OCI-LY1 (cell line): Measurements from ENCODE around the gene IL1RAPL1.

Experiments
- H2AFZ ChIP-seq: fragments of 200-600 bp; sonication (generic), shearing (Covaris generic); 2 replicates; pipeline ENCODE4 v1.6.0; 2014; ENCODE audit warnings: antibody characterized with exemption, mild to moderate bottlenecking, low read length
- H3F3A ChIP-seq: fragments of 200-600 bp; sonication (generic), shearing (Covaris generic); 2 replicates; pipeline ENCODE4 v1.6.0; 2014; ENCODE audit warnings: mild to moderate bottlenecking, antibody characterized with exemption, low read length, moderate library complexity; ENCODE audit not compliant: insufficient read depth
- H3K27ac ChIP-seq: fragments of 200-600 bp; sonication (generic); 2 replicates; pipeline ENCODE4 v1.5.1; 2014; ENCODE audit warnings: low read length, mixed run types, mild to moderate bottlenecking, low read depth; ENCODE audit not compliant: poor library complexity, severe bottlenecking
- H3K27me3 ChIP-seq: fragments of 200-600 bp; sonication (generic); 2 replicates; pipeline ENCODE4 v1.6.0; 2014; ENCODE audit warnings: antibody characterized with exemption, mild to moderate bottlenecking, low read length, moderate library complexity; ENCODE audit not compliant: insufficient read depth
- H3K36me3 ChIP-seq: fragments of 200-600 bp; sonication (generic); 2 replicates; pipeline ENCODE4 v1.6.1; 2014; ENCODE audit warnings: mild to moderate bottlenecking, antibody characterized with exemption, low read length, moderate library complexity, mixed read lengths; ENCODE audit not compliant: insufficient read depth
- H3K4me1 ChIP-seq: fragments of 200-600 bp; sonication (generic); 2 replicates; pipeline ENCODE4 v1.5.1; 2014; ENCODE audit warnings: mild to moderate bottlenecking, low read length, moderate library complexity; ENCODE audit not compliant: insufficient read depth, severe bottlenecking
- H3K4me2 ChIP-seq: fragments of 200-600 bp; sonication (generic), shearing (Covaris generic); 2 replicates; pipeline ENCODE4 v1.6.1; 2014; ENCODE audit warnings: low read length
- H3K4me3 ChIP-seq: fragments of 200-600 bp; sonication (generic); 2 replicates; pipeline ENCODE4 v1.5.1; 2014; ENCODE audit warnings: low read length, low read depth, mild to moderate bottlenecking, mixed read lengths; ENCODE audit not compliant: poor library complexity, severe bottlenecking
- H3K79me2 ChIP-seq: fragments of 200-600 bp; shearing (Covaris generic); 2 replicates; pipeline ENCODE4 v1.6.1; 2016; ENCODE audit warnings: mixed run types, low read length, mixed read lengths; ENCODE audit not compliant: insufficient read depth
- H3K9ac ChIP-seq: fragments of 200-600 bp; sonication (generic), shearing (Covaris generic); 2 replicates; pipeline ENCODE4 v1.6.1; 2014; ENCODE audit warnings: mild to moderate bottlenecking, low read length, mixed read lengths
- H3K9me2 ChIP-seq: fragments of 200-600 bp; sonication (generic), shearing (Covaris generic); 2 replicates; pipeline ENCODE4 v1.6.1; 2014; ENCODE audit warnings: low read depth, mild to moderate bottlenecking, low read length, mixed read lengths
- H3K9me3 ChIP-seq: fragments of 200-600 bp; shearing (Covaris generic); 2 replicates; pipeline ENCODE4 v1.6.1; 2014; ENCODE audit warnings: low read length, mixed read lengths
- H4K20me1 ChIP-seq: fragments of 200-600 bp; sonication (generic), shearing (Covaris generic); 2 replicates; pipeline ENCODE4 v1.6.0; 2016; ENCODE audit warnings: mild to moderate bottlenecking, low read length; ENCODE audit not compliant: insufficient read depth
- CTCF ChIP-seq: fragments of 200-600 bp; sonication (generic), shearing (Covaris generic); IDR thresholded peaks from 2 replicates; pipeline ENCODE4 v1.5.1; 2017; ENCODE audit warnings: mild to moderate bottlenecking, antibody characterized with exemption, low read length, moderate library complexity, mixed read lengths
- EZH2 ChIP-seq: fragments of 200-600 bp; sonication (generic), shearing (Covaris generic); IDR thresholded peaks from 2 replicates; pipeline ENCODE4 v1.8.0; 2017; ENCODE audit warnings: borderline replicate concordance, mixed run types, mild to moderate bottlenecking, antibody characterized with exemption, low read length, moderate library complexity, mixed read lengths

Gene IL1RAPL1

GRCh38 chrX:29431895-29432294, 844.6 kb downstream of the IL1RAPL1 start:
- no peak overlapping the region for H3K27ac ChIP-seq

GRCh38 chrX:29432534-29432933, 845.3 kb downstream of the IL1RAPL1 start:
- Histone ChIP-seq H3K4me2 (no peak overlapping the region), H3K4me1 (no peaks in the 10 kb centered on the region), H4K20me1 (no peaks in the 10 kb centered on the region), H3K4me3 (no peak overlapping the region), H3K27ac (no peak overlapping the region), H3K9ac (no peak overlapping the region), H3K36me3 (no peaks in the 10 kb centered on the region), H3K27me3 (no peaks in the 10 kb centered on the region), H3K9me2 (no peaks in the 10 kb centered on the region), H2AFZ (no peak overlapping the region), H3F3A (no peaks in the 10 kb centered on the region), H3K79me2 (no peaks in the 10 kb centered on the region), H3K9me3 (no peaks in the 10 kb centered on the region)
- TF ChIP-seq EZH2 (no peak), CTCF (no peak)

More at GRCh38 chrX:29431895-29432294, 844.6 kb downstream of the IL1RAPL1 start:
- no peaks in the 10 kb centered on the region for H3K27me3 ChIP-seq
- no peak overlapping the region for H3K4me3 ChIP-seq
- H3K9me3 ChIP-seq, result no peaks in the 10 kb centered on the region
- TF ChIP-seq EZH2 (no peak), CTCF (no peak)
- H3K9ac ChIP-seq, result no peak overlapping the region
- H3K9me2 ChIP-seq, result no peaks in the 10 kb centered on the region
- no peak overlapping the region for H2AFZ ChIP-seq
- no peak overlapping the region for H3K4me2 ChIP-seq
- H3F3A ChIP-seq, result no peaks in the 10 kb centered on the region
- no peaks in the 10 kb centered on the region for H4K20me1 ChIP-seq
- no peaks in the 10 kb centered on the region for H3K79me2 ChIP-seq
- no peaks in the 10 kb centered on the region for H3K36me3 ChIP-seq
- no peaks in the 10 kb centered on the region for H3K4me1 ChIP-seq

GRCh38 chrX:29434939-29435338, 847.7 kb downstream of the IL1RAPL1 start:
- no peaks in the 10 kb centered on the region for H3F3A ChIP-seq
- no peaks in the 10 kb centered on the region for H4K20me1 ChIP-seq
- no peak overlapping the region for H3K9ac ChIP-seq
- no peak overlapping the region for H3K4me3 ChIP-seq
- no peak overlapping the region for H2AFZ ChIP-seq
- no peak for TF ChIP-seq EZH2
- H3K36me3 ChIP-seq, result no peaks in the 10 kb centered on the region
- H3K4me2 ChIP-seq, result no peak overlapping the region
- H3K79me2 ChIP-seq, result no peaks in the 10 kb centered on the region
- no peaks in the 10 kb centered on the region for H3K4me1 ChIP-seq
- no peaks in the 10 kb centered on the region for H3K9me2 ChIP-seq
- H3K27me3 ChIP-seq, result no peaks in the 10 kb centered on the region
- no peak overlapping the region for H3K27ac ChIP-seq
- H3K9me3 ChIP-seq, result no peaks in the 10 kb centered on the region

GRCh38 chrX:29435396-29435795, 848.1 kb downstream of the IL1RAPL1 start:
- H3K4me3 ChIP-seq, result no peak overlapping the region
- H3K36me3 ChIP-seq, result no peaks in the 10 kb centered on the region
- H4K20me1 ChIP-seq, result no peaks in the 10 kb centered on the region
- no peak overlapping the region for H3K9ac ChIP-seq
- no peak overlapping the region for H2AFZ ChIP-seq
- H3K4me1 ChIP-seq, result no peaks in the 10 kb centered on the region
- no peaks in the 10 kb centered on the region for H3K27me3 ChIP-seq
- no peak overlapping the region for H3K4me2 ChIP-seq
- no peaks in the 10 kb centered on the region for H3K9me2 ChIP-seq
- no peaks in the 10 kb centered on the region for H3K9me3 ChIP-seq
- no peaks in the 10 kb centered on the region for H3K79me2 ChIP-seq
- TF ChIP-seq CTCF (no peak), EZH2 (no peak)
- no peaks in the 10 kb centered on the region for H3F3A ChIP-seq
- no peak overlapping the region for H3K27ac ChIP-seq
